Stimulated activated CD8-positive, alpha-beta memory T cell treated with anti-CD3 and anti-CD28 coated beads, Interleukin-15, amount 100 ng/mL, for 48 hours (primary cell): ENCODE data around the gene AK9.

Experiments used
- DNase-seq, 2 donors: peaks; one replicate each; pipeline ENCODE4 v3.0.0-alpha.2; 2020; ENCODE audit warnings: low read depth in 2 of 2

The AK9 gene

DNA sequence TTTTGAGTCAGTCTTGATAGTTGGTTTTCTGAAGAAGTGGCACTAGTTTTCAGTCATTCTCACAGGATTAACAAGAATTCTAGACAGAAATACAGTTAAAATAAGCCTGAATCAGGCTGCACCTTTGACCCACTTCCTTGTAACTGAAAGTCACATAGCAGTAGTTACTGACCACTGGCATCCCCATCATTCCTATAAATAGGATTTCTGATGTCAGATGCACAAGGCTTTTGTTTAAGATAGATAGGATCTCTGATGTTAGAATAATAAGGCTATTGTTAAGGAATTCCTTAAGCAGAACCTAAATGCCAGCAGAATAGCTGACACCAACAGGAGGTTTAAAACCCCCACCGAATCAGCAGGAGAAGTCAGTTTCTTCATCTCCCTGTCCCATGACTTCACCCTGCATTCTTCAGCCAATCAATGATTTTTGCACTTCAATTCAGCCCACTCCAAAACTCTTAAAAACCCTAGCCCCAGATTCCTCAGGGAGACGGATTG is 177.4 kb downstream of the AK9 start:
- DNase-seq, result no peak

- no peak for DNase-seq
These were observed 178.7 kb downstream of the AK9 start for GRCh38 chr6:109512271-109512817.

DNA sequence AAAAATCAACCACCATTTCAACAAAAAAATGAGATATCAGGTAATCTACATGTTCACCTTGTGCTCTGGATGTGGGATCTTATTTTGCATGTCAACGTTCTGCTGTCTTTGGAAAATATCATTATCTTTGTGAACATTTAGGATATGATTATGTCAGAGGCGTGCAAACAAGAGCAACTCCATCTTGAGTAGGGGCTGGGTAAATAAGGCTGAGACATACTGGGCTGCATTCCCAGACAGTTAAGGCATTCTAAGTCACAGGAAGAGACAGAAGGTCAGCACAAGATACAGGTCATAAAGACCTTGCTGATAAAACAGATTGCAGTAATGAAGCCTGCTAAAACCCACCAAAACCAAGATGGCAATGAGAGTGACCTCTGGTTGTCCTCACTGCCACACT is 179.2 kb downstream of the AK9 start:
- no peak for DNase-seq

DNA sequence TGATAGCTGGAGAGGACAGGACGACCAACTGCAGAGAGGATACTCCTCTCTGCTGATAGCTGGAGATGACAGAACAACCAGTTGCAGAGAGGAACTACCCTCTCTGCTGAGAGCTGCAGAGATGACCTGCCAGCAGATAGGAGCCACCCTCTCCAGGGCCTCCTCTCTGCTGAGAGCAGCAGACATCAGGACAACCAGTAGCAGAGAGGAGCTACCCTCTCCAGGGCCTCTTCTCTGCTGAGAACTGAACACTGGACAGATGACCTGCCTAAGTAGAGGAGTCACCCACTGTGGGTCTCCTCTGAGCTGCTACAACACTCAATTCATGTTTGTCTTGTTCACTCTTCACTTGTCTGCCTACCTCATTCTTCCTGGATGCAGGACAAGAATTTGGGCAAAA is 180.6 kb downstream of the AK9 start:
- DNase-seq, result no peak

- DNase-seq, result no peak
These were observed 182.7 kb downstream of the AK9 start for GRCh38 chr6:109508166-109508860.

- no peak for DNase-seq
These were observed 183.4 kb downstream of the AK9 start for GRCh38 chr6:109507490-109508072.

- DNase-seq, result no peak
These were observed 184.2 kb downstream of the AK9 start for GRCh38 chr6:109506841-109507240.

DNA sequence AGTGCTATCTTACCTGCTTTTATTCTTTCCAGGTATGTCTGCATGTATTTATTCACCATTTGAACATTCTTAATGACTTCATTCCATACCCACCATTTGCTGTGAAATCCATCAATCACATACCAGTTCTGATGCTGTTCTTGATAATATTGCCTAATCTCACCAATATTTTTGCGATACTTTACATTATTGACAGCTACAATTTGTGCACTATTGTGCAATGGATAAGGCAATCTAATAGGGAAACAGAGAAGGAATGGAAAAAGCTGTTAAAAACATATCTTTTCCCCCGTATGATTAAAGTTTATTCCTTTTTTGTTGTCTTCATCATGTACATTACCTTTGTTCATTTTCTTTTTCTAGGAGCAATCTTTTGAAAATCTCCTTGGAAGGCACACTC is 184.7 kb downstream of the AK9 start:
- DNase-seq, result no peak

DNA sequence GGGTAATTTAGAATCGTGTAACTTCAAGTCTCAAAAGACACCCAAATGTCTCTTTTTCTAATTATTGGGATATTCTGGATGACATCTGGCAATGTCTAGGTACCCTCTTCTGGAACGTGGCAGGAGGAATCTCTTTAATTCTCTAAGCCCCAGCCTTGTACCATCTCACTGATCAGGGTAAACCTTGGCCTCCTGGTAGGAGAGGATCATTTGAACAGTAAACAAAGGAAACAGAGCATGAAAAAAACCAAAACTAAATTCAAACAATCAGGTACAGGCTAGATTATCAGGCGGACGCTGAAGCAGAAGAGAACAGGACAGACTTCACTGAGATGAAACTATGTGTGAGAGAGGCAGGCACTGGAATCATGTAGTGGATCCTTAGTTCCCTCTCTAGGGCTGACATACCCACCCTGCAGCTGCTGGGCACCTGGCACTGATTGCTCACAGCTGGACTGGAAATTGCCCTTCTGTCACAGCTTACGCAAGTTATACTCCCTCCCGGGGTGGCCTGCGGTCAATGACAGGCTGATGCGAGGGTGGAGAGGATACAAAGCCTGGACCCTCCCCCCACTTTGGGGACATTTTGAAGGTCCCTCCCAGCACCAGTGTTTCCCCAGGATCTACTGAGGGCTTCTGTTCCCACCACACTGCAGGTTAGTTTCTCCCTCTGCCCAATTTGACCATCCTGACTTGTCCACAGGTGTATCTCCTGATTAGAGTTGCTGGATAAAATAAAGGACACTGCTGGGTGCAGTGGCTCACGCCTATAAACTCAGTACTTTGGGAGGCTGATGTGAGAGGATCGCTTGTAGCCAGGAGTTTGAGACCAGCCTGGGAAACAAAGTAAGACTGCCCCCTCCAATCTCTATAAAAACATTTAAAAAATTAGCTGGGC is 187.4 kb downstream of the AK9 start:
- DNase-seq, result no peak

DNA sequence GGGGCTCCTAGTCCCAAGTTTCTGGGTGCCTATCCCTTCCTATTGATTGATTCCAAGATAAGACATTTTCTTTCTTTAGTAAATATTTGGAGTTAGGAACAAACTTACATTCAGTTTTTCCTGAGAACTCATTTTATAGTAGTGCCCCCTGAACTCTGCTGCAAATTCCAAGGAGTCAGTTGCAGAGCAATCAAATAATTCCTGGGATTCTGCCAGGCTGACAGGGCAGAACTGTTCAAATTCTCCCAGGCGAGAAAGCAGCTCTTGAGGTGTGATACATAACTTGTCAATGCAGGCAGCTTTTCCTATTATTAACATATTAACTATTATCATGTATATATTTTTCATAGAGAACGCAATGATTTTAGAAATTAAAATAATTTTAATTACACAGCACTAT is 192.1 kb downstream of the AK9 start:
- no peak for DNase-seq

DNA sequence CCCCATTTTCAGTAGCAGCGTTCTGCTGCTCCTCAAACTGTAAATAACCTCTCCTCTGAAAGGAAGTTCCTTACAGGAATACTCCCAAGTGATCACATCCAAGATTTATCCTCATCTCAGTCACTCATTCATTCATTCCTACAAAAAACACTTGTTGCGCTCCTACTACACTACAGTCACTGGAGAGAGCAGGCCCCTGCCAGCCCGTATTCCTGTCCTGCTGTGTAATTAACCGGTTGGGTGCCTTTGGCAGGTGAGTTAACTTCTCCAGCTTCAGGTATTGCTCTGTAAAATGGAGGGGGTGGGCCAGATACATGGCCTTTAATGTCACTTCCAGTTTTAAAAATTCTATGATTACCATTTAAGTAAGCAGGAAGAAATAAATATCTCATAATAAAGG is 192.9 kb downstream of the AK9 start:
- no peak for DNase-seq

- DNase-seq, result no peak
These were observed 194.8 kb downstream of the AK9 start for GRCh38 chr6:109496036-109496772.

DNA sequence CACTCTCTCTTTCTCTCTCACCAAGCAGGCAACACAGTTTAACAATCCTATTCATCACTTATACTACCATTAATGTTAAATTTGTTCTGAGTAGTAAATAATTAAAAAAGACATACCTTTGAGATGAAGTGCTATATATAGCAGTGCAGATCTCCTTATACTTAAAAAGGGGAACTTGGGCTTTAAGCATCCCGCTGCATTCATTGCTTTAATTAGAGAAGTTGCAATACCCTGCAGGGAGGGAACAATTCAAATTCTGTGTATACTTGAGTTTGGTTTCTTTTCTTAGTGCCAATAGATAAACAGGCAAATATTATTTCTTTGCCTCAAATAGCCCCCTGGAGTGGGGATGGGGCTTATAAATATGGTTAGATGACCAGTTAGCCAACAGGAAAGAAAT is 197.1 kb downstream of the AK9 start:
- DNase-seq, result no peak

GRCh38 chr6:109491207-109491938 is 199.6 kb downstream of the AK9 start:
- DNase-seq, result no peak

GRCh38 chr6:109490713-109491112 is 200.3 kb downstream of the AK9 start:
- DNase-seq, result no peak

GRCh38 chr6:109488001-109488400 is 203.0 kb downstream of the AK9 start:
- DNase-seq, result no peak

GRCh38 chr6:109486068-109486467 is 204.9 kb downstream of the AK9 start:
- no peak for DNase-seq

- DNase-seq, result no peak
These were observed 205.6 kb downstream of the AK9 start for GRCh38 chr6:109485266-109485935.

DNA sequence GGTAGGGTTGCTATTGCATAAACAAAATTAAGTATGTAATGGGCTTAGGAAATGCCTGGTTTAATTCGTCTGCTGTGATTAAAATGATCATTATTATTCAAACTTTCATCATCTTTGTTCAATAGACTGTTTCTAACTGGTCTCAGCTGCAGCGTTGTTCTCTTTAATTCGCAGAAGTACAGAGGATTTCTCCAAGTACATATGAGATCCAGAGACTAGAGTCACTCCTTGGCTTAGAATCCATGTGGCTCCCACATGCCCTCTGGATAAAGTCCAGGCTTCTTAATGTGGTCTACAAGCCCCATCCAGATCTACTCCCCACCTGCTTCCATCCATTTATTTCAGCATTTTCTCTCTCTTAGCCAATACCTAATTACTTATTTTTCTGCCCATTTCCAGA is 206.9 kb downstream of the AK9 start:
- DNase-seq, result no peak

- no peak for DNase-seq
These were observed 207.3 kb downstream of the AK9 start for GRCh38 chr6:109483735-109484057.
